ENCODE results near the gene TNNI3K. TPM values are rescaled to one million over a fixed set of nuclear protein-coding genes. Genes with fewer than 3 reads are reported as not detected.

The TNNI3K gene
- total RNA-seq, 1 donor from 2014 or later: 55.2 TPM

GRCh38 chr1:74425676-74426075, 190.5 kb downstream of the TNNI3K start:
- no peak for DNase-seq (ENCODE audit: low spot score)
- intact Hi-C loops (cut with DNase I): no loop called here

- intact Hi-C loops (cut with DNase I): no loop called here
- no peak for DNase-seq (ENCODE audit: low spot score)
Observed at GRCh38 chr1:74426208-74426937, 191.2 kb downstream of the TNNI3K start.

- DNase-seq (ENCODE audit: low spot score): no peak
- intact Hi-C loops (cut with DNase I): no loop called here
Observed at GRCh38 chr1:74427681-74428080, 192.5 kb downstream of the TNNI3K start.

- intact Hi-C loops (cut with DNase I): no loop called here
Observed at GRCh38 chr1:74429580-74429979, 194.4 kb downstream of the TNNI3K start.

GRCh38 chr1:74430342-74430934, 195.3 kb downstream of the TNNI3K start:
- no peak for DNase-seq (ENCODE audit: low spot score)
- intact Hi-C loops (cut with DNase I): no loop called here

More at GRCh38 chr1:74429580-74429979, 194.4 kb downstream of the TNNI3K start:
- DNase-seq (ENCODE audit: low spot score): no peak

GRCh38 chr1:74431531-74431930, 196.3 kb downstream of the TNNI3K start:
- intact Hi-C loops (cut with DNase I): no loop called here
- DNase-seq (ENCODE audit: low spot score): no peak

GRCh38 chr1:74432325-74432724, 197.1 kb downstream of the TNNI3K start:
- no peak for DNase-seq (ENCODE audit: low spot score)

GRCh38 chr1:74434321-74434720, 199.1 kb downstream of the TNNI3K start:
- no peak for DNase-seq (ENCODE audit: low spot score)
- intact Hi-C loops (cut with DNase I): no loop called here

More at GRCh38 chr1:74432325-74432724, 197.1 kb downstream of the TNNI3K start:
- intact Hi-C loops (cut with DNase I): no loop called here

GRCh38 chr1:74436078-74436477, 200.9 kb downstream of the TNNI3K start:
- intact Hi-C loops (cut with DNase I): no loop called here
- no peak for DNase-seq (ENCODE audit: low spot score)

- intact Hi-C loops (cut with DNase I): no loop called here
Observed at GRCh38 chr1:74437035-74437434, 201.8 kb downstream of the TNNI3K start.

GRCh38 chr1:74452035-74452434, 216.8 kb downstream of the TNNI3K start:
- intact Hi-C loops (cut with DNase I): no loop called here
- no peak for DNase-seq (ENCODE audit: low spot score)

More at GRCh38 chr1:74437035-74437434, 201.8 kb downstream of the TNNI3K start:
- no peak for DNase-seq (ENCODE audit: low spot score)

GRCh38 chr1:74453277-74453676, 218.1 kb downstream of the TNNI3K start:
- no peak for DNase-seq (ENCODE audit: low spot score)
- intact Hi-C loops (cut with DNase I): no loop called here

- intact Hi-C loops (cut with DNase I): no loop called here
- no peak for DNase-seq (ENCODE audit: low spot score)
Observed at GRCh38 chr1:74455390-74455789, 220.2 kb downstream of the TNNI3K start.

- DNase-seq (ENCODE audit: low spot score): no peak
- intact Hi-C loops (cut with DNase I): no loop called here
Observed at GRCh38 chr1:74457253-74457652, 222.1 kb downstream of the TNNI3K start.

GRCh38 chr1:74463333-74463988, 228.3 kb downstream of the TNNI3K start:
- intact Hi-C loops (cut with DNase I): loop anchor here (10.0 kb wide), 1 partner anchor 229 kb away; the partner anchor contains the start of gene TNNI3K

GRCh38 chr1:74464037-74464436, 228.8 kb downstream of the TNNI3K start:
- intact Hi-C loops (cut with DNase I): loop anchor here (10.0 kb wide), 1 partner anchor 229 kb away; the partner anchor contains the start of gene TNNI3K
- no peak for DNase-seq (ENCODE audit: low spot score)

More at GRCh38 chr1:74463333-74463988, 228.3 kb downstream of the TNNI3K start:
- DNase-seq (ENCODE audit: low spot score): no peak

GRCh38 chr1:74465193-74465681, 230.1 kb downstream of the TNNI3K start:
- intact Hi-C loops (cut with DNase I): loop anchor here (10.0 kb wide), 1 partner anchor 230 kb away; the partner anchor contains the start of gene TNNI3K
- DNase-seq (ENCODE audit: low spot score): no peak

GRCh38 chr1:74467786-74468377, 232.7 kb downstream of the TNNI3K start:
- intact Hi-C loops (cut with DNase I): loop anchor here (10.0 kb wide), 1 partner anchor 233 kb away; the partner anchor contains the start of gene TNNI3K

GRCh38 chr1:74468982-74469603, 233.9 kb downstream of the TNNI3K start:
- intact Hi-C loops (cut with DNase I): loop anchor here (10.0 kb wide), 1 partner anchor 234 kb away; the partner anchor contains the start of gene TNNI3K
- no peak for DNase-seq (ENCODE audit: low spot score)

More at GRCh38 chr1:74467786-74468377, 232.7 kb downstream of the TNNI3K start:
- no peak for DNase-seq (ENCODE audit: low spot score)

All from cardiac septum (tissue), 1 donor.